HG02798 (cell line): ENCODE data around the gene TMEM54.
"Not testable (repeated sequence)": the region's sequence is repeated elsewhere in the genome, so short reads cannot be mapped to it uniquely, and the experiment has no call there.

Source experiments
- ATAC-seq: cut with Tn5 transposase; IDR thresholded peaks from one replicate; pipeline ENCODE4 v1.9.1; 2021; ENCODE audit warnings: mild to moderate bottlenecking; ENCODE audit not compliant: unreplicated experiment, poor library complexity

TMEM54 gene

DNA sequence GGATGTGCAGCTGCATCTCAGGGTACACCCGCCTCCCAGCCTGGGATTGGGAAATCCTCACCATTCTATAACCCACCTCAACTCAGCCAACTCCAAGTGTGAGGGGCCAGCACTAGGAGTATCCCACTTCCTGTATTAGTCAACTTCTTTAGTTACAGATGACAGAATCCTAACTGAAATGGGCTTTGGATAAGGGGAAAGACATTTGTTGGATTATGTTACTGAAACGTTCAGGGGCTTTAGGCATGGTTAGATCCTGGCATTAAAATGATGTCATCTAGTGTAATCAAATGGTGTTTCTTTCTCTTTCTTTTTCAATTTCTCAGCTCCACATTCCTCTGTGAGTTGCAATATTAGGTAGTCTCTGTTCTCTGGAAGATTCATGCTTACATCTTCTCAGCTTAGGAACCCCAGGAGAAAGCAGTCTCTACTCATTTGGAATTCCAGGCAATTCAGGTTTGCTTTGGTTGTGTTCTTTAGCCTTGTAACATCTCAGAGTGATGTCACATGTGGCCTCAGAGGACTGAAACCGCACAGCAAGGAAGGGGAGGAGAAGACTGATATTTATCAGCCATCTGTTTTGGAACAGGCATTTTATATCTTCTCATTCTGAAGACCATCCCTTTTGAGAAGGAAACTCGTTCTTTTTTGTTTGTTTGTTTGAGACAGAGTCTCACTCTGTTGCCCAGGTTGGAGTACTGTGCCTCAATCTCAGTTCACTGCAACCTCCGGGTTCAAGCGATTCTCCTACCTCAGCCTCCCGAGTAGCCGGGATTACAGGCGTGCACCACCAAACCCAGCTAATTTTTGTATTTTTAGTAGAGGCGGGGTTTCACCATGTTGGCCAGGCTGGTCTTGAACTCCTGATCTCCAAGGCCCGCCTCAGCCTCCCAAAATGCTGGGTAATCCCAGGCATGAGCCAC is 18.9 kb upstream of the TMEM54 start:
- no peak for ATAC-seq

DNA sequence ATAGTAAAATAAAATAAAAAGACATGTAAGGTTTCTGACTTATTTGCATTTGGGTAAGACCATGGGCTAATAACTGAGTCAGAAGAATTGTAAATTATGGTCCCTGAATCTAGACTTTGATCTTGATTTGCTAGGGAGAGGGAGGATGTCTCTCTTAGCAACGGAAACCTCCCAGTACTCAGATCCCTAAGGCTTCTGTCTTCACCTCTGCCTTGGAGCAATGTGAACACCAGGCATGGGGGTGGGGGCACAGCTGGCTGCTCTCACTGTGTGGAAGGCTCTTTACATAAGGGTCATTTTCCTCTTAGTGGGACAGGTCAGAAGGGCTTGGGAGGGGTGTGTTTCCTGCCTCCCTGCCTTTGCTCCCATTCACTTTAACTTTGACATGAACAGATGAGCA is 17.0 kb upstream of the TMEM54 start:
- no peak for ATAC-seq

DNA sequence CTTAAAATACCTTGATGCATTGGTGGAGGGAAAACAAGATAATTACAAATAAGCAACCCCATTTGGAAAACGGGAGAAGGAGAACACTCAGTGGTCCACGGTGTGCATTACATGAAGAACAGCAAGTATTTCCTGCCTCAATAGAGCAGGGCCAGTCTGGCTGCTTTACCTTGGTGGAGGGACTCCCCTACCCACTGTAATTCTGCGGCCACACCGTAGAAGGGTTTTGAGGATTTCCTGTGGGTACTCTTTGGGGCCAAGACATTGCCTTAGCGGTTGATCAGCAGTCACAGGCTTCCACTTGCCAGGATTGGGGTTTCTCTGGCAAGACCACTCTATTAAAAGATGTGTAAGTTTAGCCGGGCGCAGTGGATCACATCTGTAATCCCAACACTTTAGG is 16.3 kb upstream of the TMEM54 start:
- ATAC-seq, result no peak

DNA sequence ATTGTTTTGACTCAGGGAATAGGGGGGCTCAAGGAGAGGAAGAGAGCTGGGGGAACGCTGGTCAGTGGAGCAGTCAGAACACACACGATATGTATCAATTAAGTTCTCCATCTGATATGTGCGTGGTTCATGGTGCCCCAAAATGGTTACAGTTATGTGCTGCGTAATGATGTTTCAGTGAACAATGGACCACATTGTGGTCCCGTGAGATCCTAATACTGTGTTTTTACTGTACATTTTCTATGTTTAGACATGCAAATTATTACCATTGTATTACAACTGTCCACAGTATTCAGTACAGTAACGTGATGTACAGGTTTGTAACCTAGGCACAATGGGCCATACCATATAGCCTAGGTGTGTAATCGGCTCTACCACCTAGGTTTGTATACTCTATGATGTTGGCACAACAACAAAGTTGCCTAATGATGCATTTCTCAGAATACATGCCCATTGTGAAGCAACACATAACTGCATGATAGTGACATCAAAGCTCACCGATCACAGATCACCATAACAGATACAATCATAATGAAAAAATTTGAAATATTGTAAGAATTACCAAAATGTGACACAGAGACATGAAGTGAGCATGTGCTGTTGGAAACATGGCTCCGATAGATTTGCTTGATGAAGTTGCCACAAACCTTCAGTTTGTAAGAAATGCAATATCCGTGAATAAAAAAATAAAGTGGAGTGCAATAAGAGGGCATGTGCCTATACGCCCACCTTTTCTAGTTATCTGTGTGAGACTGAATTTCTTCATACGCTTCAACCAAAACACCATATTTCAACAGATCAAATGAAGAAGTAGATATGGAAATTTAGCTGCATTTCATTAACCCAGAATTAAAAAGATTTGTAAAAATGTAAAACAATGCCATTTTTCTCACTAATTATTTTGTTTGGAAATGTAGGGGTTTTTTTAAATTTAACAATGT is 14.8 kb upstream of the TMEM54 start:
- ATAC-seq, result no peak

DNA sequence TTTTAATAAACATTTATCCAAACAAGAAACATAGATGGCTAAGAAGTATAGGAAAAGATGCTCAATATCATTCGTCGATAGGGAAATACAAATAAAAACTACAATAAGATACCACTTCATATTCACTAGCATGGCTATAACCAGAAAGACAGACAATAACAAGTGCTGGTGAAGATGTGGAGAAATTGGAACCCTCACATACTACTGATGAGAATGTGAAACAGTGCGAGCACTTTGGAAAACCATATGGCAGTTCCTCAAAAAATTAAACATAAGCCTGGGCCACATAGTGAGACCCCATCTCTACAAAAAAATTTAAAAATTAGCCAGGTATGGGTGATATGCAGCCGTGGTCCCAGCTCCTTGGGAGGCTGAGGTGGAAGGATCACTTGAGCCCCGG is 9.1 kb upstream of the TMEM54 start:
- no peak for ATAC-seq

DNA sequence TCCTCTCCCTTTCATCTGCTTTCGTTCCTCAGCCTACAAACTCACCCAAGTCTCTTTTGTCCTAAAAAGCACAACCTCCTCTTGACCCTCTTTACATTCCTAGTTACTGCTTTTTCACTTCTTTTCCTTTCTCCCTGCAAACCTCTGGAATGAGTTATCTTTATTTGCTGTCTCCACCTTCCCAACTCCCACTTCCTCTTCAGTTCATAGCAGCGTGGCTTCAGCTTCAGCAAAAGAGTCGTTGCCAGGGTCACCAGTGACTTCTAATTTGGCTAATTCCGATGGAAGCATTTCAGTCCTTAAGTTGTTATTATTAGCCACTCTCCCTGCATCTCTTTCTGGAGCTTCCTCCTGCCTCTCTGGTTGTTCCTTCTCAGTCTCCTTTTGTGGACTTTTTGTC is 6.2 kb upstream of the TMEM54 start:
- no peak for ATAC-seq

DNA sequence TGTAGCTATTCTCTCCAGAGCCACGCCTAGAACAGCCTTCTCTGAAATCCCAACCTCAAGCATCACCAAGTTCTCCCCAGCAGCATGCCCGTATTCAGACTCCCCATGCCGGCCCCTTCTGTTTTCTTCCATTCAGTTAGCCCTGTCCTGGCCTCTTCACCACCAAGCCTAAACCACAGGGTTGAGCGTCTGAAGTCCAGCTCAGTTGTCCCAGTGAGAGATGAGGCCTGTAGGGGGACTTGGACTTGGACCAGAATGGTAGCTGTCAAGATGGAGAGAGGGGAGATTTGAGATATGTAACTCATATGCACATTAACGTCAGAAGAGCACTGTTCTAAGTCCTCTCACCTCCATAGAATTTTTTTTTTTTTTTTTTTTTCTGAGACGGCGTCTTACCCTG is 5.5 kb upstream of the TMEM54 start:
- no peak for ATAC-seq

DNA sequence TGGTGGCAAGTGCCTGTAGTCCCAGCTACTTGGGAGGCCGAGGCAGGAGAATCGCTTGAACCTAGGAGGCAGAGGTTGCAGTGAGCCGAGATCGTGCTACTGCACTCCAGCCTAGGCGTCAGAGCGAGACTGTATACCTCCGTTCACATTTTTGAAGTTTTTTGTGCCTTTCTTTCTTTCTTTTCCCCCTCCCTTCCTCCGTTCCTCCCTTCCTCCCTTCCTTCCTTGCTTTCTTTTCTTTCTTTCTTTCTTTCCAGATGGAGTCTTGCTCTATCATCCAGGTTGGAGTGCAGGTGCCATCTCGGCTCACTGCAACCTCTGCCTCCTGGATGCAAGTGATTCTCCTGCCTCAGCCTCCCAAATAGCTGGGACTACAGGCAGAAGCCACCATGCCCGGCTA is 4.4 kb upstream of the TMEM54 start:
- not testable (repeated sequence) for ATAC-seq

DNA sequence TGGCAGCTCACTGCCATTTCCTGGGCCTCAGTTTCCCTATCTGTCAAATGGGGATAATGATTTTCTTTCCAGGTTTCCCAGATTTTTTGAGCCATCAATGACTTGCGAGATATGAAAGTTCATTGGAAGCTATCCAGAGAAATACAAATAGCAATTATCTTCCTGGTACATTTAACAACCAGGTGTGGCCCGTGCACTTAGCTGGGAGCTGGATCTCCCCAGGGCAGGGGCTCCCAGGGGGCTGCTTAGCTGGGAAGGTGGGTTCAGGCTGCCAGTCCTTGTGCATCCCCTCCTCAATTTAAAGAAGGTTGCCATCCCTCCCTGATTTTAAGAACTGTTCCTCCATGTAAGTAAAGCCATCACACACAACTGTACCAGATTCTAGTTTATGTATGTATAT is 3.6 kb upstream of the TMEM54 start:
- ATAC-seq, result no peak

DNA sequence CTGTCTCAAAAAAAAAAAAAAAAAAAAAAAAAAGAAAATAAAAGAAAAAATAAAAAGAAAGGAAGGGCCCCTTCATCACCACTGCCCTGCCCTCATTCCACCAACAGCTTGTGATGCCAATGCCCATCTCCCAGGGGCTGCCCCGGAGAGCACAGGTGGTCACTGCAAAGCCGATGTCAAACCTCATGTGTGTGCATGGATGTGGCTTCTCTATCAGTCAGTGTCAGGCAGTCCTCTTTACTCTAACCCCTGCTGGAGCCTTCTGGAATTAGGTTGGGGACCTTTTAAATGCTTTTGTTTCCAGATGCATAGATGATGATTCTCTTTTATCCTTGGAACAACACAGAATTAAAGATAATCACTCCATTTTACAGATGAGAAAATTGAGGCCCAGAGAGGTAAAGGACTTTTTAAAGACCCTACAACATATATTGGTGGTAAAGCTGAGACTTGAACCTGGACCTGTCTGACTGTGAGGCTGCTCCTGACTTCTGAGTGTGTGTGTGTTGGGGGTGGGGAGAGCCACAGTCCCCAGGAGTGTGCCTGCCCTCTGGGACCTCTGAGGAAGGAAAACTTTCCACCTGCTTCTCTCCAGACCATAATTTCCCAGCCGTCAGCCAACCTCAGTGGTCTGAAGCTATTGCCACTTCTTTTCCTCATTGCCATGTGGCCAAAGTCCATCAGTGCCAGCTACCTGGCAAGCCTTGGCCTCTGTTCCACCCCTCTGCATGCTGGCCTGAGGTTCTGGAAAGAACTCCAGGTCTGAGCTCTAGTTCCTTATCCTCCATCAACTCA is 3.0 kb upstream of the TMEM54 start:
- ATAC-seq, result no peak

DNA sequence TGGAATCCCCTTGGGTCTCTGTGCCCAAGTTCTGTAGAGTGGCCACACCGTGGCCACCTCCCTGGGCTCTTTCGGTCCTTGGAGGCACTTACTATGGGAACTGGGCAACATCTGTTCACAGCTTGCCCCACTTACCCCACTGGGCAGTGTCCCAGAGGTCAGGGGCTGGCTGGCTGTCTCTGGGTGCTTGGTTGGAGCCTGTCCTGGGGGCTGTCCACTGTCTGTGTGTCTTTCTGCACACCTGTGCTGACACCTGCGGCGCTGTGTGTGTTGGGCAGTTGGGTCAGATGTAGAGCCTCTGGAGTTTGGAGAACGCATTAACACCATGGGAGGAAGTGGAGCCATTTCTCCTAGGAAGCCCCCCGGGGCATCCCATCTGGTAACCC is 1.3 kb upstream of the TMEM54 start:
- ATAC-seq, result no peak

DNA sequence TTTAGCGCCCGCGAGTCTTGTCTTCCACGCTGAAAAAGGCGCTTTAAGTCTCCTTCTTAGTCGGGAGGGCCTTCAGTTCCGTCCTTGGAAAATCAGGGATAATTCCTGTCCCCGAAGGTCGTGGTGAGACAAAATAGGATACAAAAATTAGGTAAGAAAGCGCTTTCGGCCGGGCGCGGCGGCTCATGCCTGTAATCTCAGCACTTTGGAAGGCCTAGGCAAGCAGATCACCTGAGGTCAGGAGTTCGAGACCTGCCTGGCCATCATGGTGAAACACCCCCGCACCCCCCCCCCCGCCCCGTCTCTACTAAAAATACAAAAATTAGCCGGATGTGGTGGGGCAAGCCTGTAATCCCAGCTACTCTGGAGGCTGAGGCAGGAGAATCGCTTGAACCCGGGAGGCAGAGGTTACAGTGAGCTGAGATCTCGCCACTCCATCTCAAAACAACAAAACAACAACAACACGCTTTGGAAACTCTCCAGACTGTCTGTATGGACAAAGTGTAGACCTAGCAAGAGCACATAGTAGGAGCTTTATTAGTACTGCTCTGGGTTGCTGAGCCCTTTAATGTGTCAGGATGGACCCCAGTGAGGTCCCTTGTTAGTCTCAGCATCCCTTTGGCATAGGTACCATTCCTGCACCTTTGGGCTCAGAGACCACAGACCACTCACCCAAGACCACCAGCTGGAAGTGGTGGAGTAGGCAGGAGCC is 790 bp upstream of the TMEM54 start:
- ATAC-seq, result no peak

DNA sequence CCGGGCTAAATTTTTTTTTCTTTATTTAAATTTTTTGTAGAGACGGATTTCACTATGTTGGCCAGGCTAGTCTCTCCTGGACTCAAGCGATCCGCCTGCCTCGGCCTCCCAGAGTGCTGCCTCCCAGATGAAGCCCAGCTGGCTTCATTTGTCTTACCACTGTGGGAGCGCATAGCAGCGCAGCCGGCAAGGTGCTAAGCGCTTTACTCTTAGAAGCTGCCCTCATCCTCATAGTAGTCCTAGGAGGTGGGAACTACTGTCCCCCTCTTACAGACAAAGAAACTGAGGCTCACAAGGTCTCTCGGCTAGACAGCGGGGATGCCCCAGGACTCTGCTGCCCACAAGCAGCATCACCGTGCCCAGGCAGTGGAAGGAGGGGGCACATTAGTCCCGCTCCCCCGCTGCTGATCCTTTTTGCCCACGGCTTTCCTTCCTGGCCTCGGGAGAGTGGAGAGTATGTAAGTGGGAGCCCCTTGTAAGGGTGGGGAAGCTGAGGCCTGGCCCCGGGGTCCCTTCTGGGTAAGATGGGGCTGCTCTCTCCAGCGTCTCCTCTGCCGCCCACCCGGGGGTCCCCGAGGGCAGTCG is 726 bp downstream of the TMEM54 start:
- ATAC-seq, result no peak

DNA sequence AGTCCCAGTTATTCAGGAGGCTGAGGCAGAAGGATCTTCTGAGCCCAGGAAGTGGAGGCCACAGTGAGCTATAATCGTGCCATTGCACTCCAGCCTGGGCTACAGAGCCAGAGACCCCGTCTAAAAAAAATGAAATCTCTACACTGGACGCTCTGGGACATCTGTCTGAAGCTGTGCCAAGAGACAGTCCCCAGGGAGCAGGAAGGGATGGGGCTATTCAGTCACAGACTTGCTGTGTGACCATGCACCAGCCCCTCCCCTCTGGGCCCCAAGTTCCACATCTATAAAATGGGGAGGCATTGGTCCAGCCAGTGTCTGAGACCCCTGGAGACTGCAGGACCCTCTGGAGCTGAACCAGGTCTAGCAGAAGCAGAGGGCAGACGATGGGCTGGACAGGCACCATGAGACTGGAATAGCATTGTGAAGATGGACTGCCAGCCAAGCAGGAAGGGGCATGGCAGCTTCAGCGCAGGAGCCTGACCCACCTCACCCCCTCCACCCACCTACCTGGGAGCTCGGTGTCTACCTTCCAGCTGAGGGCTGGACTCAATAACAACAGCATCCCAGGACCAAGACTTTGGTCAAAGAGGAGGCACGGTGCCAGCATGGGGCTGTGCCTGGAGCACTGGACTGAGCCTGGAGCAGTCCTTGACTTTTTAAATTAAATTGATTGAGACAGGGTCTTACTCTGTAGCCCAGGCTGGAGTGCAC is 1.4 kb downstream of the TMEM54 start:
- ATAC-seq, result no peak

DNA sequence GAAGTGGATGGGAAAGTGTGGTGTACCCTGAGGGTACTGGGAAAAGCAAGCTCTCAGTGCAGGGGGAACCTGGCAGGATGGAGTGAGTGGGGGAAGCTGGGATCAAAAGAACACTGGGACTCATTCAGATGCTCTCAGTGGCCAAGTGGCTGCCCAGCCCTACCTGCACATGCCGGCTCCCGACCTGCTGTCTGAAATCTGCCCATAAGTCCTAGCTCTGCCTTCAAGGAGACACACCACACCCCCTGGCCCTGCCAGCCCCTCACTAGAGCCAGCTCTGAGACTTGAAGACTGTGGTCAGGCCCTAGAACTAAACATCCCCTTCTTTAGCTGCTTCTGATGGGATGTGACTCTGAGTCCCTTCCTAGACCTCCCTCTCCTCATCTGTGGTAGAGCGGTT is 2.2 kb downstream of the TMEM54 start:
- ATAC-seq, result no peak

DNA sequence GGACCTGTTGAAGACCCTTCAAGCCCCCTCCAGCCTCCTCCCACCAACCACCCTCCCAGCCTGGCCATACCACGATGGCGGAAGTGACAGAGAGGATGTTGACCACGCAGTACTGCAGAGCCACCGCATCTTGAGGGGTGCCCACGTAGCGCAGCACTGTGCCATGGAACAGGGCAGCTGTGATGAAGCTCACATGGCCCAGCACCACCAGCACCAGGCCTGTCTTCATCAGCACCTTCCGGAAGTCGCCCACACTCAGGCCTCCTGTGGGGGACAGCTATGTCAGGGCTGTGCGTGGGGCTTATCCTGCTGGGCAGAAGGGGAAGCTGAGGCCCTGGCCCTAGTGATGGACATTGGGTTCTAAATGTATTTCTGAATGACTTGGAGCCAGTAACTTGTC is 3.1 kb downstream of the TMEM54 start:
- no peak for ATAC-seq

DNA sequence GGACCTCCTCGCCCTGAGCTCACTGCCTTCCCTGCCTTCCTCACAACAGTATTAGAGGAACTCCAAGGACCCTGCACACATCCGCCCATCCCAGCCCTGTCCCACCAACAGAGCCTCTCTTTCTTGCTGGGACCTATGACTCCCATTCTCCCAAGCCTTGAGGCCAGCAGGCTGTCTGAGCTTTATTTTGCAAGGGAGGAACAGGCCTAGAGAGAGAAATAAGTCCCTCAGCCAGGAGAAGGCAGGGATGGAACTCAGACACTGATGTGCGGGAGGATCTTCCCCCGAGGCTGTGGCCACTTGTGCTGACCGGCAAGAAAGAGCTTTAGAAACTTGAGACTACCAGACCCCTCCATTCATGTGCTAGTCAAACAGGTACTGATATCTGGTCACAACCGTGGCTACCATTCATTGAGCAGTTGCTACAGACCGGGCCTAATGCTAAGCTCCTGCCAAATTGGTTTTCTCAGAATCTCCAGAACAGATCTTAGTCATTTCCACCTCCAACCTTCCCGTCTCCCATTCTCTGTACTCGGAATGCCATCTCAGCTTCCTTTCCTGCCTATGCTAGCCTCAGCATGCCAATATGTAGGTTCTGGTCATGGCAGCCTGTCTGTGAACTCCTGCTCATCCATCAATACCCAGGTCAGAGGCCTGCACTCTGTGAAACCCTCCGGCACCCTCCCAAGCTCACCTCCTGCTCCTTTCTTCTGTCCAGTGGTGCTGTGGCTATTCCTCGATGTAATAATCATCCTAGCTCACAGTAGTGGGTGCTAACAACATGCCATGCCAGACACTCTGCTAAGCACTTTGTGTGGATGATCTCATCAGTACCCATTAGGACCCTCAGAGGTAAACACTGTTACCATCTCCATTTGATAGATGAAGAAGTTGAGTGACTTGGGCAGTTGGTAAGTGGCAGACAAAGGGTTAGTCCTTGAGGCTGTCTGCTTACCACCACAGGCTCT is 3.8 kb downstream of the TMEM54 start:
- ATAC-seq, result no peak

DNA sequence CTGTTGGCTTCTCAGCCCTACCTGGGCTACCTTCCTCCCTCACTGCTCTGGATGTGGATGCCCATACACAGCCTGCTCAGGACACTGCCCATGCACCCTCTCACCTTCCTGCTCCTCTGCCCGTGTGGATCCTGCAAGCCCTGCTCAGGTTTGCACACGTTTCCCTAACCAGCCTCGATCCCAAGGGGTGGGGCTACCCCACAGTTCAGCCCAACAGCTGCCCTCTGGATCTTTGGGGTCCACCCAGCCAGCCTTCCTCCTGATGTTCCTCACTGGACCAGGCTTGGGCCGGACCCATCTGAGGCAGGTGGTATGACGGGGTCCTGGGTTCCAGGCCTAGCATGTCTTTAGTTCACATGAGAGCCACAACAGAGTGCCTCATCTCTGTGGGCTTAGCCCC is 4.7 kb downstream of the TMEM54 start:
- ATAC-seq, result no peak
